ENCODE measurements around the gene CCDC32.

DNA sequence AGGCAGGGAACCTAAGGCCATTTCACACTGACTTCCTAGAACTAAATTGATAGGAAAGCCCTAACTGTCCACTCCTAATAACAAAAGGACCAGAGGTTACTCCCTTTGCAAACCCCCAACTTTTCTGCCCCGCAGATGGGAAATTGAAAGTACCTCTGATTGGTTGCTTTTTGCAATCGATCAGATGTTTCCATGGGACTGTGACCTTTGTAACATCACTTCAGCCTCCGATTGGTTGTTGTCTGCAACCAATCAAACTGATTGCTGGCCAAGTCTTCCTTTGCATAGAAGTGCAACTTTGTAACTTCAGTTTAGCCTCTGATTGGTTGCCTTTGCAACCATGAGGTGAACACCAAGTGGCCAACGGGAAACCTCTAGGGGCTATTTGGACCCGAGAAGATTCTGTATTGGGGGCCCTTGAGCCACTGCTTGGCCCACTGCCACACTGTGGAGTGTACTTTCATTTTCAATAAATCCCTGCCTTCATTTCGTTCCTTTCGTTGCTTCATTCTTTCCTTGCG is 17.9 kb upstream of the CCDC32 start:
- TF ChIP-seq POLR2A (IDR thresholded peaks at IDR 0.05) (no peak), EP300 (IDR thresholded peaks at IDR 0.05) (no peak)
- TF ChIP-seq, protein P1, sequence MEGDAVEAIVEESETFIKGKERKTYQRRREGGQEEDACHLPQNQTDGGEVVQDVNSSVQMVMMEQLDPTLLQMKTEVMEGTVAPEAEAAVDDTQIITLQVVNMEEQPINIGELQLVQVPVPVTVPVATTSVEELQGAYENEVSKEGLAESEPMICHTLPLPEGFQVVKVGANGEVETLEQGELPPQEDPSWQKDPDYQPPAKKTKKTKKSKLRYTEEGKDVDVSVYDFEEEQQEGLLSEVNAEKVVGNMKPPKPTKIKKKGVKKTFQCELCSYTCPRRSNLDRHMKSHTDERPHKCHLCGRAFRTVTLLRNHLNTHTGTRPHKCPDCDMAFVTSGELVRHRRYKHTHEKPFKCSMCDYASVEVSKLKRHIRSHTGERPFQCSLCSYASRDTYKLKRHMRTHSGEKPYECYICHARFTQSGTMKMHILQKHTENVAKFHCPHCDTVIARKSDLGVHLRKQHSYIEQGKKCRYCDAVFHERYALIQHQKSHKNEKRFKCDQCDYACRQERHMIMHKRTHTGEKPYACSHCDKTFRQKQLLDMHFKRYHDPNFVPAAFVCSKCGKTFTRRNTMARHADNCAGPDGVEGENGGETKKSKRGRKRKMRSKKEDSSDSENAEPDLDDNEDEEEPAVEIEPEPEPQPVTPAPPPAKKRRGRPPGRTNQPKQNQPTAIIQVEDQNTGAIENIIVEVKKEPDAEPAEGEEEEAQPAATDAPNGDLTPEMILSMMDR (IDR thresholded peaks at IDR 0.05): no peak

Data from tibial nerve (tissue), 4 donors.